Inflammatory macrophage treated with lipopolysaccharide for 1 hour (primary cell): Measurements from ENCODE around the gene HOXA7.
A peak's percentile ranks its signal among the peaks of the same experiment; 100 is the strongest.

Experiments
- DNase-seq, 2 donors: peaks; one replicate each; pipeline ENCODE4 v3.0.0-alpha.2; 2020 to 2022

HOXA7 gene

DNA sequence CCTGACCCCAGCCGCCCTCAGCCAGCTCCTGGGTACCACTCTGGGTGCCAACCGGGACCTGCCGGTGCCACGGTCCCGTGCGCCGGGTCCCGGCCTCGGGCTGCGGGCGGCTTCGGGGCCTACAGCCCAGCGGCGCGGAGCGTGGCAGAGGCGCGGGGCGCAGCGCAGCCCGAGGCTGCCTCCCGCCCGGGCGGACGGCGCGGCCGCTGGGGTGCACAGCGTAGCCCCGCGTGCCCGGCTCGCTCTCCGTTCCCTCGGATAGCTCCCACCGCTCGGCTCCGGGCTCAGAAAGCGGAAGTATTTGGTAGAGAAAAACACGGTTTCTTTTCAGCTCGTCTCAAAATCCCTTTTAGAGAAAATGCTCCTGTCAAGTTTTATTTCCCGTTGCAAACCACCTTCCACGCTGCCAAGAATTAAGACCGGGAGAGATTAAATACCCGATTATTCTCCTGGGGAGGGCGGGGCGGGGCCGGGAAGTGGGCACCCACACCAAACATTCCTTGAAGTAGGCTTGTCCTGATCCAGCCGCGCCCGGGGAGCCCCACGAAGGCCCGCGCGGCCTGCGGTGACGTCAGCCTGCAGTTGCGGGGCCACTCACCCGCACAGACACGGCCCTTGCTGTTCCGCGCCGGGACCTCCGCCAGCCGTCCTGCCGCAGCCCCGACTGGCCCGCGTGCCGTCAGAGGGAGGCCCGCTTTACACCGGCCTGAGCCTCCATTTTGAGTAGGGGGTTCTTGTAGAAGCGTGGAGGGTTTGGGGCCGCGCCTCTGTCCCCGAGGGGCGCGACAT lies 36.3 kb upstream of the HOXA7 start:
- DNase-seq: peak; percentile 52 to 66

DNA sequence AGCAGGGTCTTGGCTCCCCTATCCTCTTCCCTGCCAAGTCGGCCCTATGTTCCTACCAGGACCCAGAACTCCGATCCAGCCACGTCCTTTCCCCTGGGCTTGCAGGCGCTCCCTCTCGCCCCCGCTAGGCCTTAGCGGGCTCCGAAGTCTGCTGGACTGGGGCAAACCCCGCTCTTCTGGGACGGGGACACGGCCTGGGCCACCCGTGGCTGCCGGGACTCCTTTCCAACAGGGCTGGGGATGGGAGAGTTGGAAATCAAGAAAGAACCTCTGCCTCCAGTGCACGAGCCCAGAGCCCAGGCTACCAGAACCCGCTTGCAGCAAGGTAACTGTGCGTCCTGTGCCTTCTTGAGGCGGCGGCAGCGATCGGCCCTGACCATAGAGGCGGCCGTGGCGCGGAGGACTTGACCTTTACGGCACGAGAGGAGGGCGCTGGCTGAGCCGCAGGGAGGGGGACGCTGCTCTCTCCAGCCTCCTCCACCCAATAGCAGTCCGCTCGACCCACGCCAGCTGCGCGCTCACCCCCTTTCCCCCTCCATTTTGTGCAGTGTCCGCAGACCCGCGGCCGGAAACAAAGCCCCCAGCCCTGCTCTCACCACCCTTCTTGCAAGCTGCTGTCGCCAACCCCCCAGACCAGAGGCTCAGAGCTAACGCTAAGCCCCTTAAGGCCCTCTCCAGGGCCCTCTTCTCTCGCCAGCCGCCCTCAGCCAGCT lies 35.5 kb upstream of the HOXA7 start:
- no peak for DNase-seq

DNA sequence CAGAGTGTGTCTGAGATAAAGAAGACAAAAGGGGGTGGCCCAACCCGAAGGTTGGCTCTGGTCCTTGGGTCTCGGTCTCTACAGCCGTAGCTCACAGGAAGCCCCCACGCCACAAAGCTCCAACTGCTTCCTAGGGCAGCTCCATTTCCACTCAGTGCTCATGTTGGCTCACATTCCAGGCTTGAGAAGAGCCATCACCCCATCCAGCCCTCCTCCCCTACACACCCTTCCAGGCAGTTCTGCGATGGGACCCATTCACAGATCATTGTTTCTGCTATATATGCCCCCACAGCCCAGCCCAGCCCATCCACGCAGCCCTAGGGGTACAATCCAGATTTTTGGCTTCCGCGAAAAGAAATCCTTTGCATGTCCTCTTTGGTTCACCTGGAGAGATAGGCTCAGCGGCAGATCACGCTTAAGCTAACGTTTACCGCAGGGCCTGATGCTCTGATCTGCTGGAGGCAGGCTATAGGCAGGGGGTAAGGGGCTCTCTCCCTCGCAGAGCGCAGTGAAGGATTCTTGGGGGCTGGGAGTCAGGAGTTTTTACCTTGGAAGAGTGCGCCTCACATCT lies 34.8 kb upstream of the HOXA7 start:
- no peak for DNase-seq

DNA sequence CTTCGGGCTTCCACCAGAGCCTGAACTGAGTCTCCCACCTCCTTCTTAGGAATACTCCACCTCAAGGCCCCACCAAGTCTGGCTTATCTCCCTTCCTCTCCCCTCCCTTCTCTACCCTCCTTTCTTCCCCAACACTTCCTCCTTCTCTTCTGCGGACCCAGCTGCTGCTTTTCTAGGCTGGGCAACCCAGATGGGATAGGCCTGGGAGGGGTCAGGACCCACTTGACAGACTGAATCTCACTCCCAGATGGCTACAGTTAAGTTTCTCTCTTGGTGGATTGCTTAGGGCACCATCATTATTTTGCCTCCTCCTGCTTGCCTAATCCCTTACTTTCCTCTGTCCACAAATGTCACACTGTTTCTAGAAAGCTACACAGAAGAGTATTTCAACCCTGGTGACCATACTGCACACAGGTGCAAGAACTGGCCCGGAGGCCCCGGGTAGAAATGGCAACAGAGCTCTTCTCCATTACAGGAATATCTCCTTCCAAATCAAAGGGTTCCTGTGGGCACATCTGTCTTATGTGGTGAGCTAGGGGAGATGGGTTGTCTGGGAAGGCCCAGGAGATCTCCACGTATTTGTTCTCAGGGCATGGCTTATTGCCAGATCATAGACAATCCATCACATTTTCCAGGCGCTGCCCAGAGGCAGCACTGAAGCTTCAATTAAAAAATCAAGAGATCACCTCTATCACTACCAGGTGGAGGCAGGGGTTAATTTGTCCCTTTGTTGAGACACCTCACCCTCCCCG lies 33.7 kb upstream of the HOXA7 start:
- no peak for DNase-seq

DNA sequence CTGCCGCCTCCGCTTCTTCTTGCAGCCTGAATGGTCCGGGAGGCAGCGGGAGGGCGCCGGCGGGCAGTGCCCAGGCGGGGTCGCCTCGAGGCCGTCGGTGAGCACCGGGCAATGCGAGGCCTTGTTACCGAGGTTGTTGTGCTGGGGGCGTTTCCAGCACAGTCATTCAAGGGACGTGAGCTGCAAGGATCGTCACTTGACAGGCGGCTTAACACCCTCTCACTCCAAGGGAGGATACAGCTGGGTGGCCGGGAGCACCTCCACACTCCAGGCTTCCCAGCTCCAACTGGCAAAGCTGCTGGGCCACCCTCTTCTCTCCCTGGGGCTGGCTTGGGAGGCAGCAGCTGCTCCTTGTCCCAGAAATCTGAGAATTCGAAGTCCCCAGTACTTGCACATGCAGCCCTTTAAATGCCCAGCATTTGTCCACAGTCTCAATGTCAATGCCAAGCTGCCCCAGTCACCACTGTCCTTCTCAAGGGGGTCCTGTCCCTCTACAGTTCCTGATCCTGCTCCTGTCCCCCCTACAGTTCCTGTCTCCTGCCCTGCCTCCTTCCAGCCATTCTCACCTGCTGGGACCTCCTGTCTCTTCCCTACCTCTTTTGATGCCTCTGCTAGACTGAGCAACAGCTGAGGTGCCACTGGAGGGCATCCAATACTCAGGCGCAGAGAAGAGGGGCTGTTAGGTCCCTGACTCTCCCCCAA lies 33.0 kb upstream of the HOXA7 start:
- DNase-seq: no peak

DNA sequence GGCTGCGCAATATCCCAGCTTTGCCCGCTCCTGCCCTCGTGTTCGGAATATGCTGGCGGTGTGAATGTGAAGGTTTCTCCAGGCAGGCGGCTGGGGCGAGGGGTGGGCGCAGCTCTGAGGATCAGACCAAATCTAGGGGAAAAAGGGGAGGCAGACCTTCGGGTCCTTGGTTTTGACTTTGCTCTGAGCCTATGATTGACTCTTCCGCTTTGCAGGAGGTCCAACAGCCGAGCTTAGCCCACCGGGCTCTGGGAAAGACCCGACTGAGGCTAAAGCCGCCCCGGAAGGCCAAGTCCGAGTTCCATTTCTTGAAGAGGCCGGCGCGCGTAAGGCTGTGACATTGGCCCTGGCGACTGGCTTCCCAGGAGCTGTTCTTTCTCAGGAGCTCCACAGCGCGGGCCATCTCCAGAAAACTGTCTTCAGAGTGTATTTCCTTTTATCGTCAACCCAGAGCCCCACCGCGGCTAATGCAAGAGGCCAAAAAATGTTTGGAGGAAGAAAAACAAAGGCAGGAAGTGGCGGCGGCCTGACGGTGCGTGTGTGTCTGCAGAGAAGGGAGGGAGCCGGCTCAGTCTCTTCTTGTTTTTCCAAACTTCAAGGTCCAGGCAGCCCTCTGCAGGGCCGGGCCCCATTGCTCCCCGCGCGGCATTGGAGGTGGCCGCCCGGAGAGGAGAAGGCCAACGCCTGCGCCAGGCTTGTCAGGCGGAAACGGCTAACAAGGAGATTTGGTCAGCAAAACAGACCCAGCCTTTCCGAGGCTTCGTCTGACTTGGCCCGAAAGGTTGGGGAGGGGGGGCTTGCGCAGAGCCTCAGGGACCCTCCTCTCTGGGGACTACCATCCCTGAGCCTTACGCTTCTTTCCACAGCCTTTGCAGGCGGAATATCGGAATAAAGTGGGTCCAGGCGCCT lies 32.2 kb upstream of the HOXA7 start:
- no peak for DNase-seq

DNA sequence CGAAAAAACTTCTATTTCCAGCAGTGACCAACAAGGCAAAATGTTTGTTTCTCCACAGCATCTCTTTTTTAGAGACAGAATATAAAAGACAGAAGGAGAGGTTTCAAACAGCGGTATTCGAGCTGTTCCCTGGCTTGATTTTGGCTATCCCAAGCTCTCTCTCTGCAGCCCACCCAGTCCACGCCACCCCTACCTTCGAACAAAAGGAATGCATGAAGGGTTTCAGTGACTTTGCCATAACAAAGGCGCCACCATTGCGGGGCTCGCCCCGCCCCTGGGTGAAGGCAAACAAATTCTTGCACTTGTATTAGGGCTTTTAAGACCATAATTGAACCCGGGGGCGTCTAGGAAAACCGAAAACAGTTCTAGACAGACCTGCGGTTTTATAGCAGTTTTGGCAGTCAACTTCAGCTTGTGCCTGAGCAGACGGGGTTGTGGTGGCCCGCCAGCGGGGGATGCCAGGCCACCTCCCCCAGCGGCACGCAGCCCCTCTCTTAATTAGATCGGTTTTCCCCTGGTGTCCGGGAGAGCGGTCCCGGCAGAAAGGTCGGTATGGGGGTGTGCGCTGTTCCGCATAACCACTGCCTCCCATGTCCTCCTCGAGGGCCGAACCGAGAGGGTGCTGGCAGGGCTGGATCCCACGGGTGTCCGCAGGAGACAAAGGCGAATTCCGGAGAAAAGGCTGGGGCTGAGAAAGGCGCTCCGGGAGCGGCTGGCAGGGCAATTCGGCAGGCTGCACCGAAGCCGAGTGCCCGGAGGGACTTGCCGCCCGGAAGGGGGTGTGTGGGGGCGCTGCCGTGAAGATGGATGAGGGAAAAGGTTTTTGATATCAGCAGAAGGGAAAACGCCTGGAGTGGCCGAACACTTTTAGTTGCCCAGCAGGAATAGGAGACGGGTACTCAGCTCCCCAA lies 31.3 kb upstream of the HOXA7 start:
- DNase-seq: no peak

DNA sequence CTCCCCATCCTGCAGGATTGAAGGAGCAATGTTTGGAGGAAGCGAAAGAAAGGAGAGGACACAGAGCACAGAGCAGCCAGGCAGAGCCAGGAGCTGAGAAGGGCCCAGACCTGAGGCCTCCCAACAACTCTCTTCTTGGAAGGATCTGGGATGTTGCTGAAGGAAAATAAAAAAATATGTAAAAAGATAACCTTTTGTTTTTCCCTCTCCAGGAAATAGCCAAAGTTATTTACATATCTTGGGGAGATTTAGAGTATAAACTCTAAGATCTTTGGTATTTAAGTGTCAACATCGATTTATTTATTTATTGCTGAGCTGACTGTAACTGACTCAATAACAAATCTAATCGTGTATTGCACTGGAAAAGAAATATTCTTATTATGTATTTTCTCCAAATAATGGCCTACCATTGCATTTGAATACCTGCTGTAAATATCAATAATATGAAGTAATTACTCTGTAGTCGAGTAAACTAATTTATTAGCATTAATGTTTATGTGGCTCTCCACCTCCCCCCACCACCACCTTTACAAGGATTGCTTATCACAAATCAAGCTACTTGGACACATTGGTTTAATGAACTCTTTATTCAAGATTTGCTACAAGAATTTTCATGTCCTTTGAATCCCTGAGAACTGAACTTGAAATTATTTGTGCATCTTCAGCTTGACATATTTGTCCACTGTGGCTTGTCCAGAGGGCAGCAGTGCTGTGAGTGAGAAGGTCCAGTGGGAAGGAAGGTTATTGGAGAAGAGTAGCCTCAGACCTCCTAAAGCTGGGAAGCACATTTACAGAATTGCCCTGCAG lies 30.4 kb upstream of the HOXA7 start:
- DNase-seq: no peak

DNA sequence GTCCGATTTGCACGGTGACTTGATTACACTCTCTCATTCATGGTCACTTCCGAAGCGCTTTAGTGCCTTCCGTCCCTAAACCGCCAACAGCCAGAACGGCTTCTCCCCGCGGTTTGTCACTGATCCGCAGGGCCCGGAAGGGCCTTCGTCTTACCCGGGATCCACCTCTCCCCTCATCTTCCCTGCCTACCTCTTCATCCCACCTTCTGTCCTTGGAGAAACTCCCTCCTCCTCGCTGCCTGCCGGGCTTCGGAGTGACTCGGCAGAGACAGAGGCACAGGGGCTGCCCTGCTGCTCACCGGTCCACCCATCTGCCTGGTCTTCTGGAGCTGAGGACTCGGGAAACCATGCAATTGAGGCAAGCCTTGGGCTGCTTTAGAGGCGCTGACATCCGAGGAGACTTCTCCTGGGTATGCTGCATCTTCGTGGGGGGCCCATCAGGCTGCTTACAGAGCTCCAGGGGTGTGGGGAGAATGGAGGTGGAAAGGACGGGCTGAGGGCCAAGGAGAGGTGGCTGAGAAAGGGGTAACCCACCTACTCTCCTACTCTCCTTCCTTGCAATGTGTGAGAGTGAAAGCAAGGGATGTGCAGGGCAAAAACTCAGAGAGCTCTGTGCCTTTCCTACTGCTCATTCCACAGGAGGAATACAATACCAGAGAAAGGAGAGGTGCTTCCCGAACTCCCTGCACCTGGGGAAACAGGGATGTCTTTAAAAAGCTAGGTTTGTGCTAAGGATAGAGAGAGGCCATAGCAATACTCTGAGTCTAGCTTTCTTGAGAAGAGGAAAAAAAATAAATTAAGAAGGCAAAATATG lies 29.6 kb upstream of the HOXA7 start:
- DNase-seq: no peak

DNA sequence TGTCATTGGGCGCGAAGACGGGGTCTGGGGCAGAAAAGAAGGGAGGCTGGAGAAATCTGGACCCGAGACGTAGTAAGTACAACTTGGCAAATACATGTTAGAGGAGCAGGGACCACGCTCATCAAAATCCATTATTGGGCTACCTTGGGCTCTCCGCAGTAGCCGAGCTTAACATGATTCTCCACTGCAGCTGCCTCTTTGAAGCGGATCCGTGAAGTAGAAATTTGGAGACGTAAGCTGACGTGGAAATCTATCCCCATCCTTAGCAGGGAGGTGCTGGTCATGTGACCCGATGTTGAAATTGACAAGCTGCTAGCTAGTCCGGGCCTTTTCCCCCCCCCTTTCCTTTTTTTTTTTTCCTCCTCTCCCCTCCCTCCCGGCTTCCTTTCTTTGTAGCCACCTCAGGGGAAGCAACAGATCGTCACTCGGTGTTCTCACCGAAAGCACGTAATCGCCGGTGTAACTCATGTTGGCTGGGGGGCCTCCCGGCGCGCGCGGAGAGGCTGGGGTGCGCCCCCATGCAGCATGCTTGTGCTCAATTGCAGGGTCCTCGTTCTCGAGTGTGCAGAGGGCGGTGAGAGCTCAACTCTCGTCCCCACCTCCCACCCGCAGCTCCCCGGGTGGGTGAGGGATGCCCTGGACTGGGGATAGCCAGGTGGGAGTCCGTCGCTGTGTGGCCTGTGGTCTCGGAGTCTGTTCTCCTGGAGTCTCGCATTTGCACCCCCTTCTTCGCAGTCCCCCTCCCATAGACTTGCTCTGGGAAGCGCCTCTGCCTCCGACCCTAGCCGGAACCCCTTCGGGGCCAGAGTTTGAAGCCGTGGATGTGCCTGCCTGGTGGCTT lies 28.8 kb upstream of the HOXA7 start, which contains the start of gene HOXA11:
Gene HOXA11, minus strand, starts transcription at position 220 of the 841 bp plus-strand sequence. Its CDS starts 88 bp downstream, at position 132.
- no peak for DNase-seq

DNA sequence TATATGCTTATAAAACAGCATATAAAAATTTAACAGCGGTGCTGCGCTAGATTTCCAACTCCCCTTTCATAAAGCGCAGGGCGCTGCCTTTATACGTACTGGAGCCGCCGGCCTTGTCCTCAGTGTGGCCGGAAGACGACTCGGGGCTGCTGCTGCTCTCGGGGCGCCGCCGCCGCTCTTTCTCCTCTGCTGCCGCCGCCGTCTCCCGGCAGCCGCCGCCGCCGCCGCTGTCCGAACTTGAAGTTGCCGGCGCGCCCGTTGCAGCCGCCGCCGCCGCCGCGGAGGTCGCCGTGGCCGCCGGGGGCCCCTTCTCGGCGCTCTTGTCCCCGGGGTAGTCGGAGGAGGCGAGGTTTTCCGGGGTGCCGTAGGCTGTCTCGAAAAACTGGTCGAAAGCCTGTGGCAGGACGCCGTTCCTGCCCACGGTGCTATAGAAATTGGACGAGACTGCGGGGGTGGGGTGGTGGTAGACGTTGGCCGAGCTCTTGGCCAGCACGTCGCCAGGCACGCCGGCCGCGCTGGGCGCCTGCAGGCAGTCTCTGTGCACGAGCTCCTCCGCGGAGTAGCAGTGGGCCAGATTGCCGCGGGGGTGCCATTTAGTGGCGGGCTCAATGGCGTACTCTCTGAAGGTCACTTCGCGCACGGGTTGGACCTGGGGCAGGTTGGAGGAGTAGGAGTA lies 28.0 kb upstream of the HOXA7 start:
- DNase-seq: no peak

DNA sequence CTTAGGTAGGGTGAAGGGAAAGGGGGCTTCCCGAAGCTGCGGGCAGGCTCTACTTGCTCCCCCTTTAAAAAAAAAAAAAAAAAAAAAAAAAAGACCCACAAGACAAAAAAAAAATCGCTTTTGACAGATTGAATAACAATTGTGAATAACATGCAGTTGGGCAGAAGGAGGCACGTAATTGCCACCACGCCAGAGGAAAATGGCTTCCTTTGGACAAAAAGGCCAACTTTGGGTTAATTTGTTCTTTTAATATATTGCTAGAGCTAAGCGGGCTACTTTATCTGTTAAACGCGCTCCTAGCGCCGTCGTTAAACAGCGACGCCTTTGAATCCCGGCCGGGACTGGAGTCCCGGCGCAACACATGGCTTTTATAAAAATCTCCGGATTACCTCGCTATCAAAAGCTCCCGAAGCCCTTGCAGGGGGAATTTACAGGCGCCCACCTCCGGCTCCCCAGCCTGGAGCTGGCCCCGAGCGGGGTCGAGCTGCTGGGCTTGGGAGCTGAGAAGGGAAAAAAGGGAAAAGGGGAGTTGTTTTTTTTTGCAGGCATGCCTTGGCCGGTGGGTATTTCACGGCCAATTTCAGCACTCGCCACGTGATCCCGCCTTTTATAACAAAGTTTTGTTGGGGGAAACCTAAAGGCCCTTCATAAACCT lies 27.3 kb upstream of the HOXA7 start:
- no peak for DNase-seq

DNA sequence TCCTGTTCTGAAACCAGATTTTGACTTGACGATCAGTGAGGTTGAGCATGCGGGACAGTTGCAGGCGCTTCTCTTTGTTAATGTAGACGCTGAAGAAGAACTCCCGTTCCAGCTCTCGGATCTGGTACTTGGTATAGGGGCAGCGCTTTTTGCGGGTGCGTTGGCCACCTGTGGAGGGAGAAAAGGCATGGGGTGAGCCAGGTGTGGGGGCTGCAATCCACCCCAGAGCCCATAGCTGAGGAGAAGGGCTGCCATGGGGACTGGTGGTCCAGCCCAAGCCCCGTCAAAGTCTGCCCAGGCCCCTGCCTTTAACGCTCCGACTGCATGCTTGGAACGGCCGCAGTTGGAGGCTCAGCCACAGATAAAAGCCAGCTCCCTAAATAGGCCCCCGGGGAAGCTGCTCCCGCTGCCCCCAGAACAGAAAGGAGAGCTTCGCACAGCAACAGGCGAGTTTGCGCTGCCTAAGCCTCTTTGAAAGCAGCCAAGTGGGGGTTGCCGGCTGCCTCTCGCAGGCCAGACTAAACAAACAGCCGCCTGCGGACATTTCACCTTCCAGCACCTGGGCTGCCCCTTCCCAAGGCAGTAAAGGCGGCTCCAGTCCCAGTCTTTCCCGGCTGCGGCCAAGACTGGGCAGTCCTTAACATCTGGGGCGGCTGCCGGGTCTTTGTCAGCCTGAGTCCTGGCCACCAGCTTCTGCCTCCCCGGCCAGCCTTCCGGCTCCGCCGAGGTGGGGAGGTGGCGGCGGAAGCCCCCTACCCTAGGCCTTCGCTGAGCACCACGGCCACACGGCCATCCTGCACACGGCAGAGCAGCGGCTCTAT lies 26.6 kb upstream of the HOXA7 start:
- no peak for DNase-seq

DNA sequence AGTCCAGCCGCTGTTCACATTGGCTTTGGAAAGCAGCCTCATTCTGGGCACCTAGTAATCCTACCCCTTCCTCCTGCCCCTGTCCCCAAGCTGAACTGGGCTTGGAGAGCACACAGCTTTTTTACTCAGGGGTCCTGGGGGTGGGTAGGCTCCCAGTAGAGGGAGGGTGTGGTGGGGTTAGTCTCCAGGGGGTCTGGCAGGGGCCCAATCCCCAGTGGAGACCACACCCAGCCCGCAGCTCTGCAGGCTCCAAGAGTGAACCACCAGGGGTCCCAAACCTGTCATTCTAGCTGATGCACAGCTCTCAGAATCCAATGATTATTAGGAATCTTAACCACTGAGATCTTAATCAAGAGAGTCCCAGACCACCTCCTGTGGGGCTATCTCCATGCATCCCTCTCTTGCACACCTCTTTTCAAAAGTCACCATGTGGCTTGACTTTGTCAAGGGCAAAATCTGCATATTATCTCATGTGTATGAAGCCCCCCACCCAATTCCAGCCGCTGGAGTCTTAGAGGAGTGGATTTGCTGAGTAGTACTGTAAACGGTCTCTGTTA lies 25.9 kb upstream of the HOXA7 start:
- DNase-seq: no peak

DNA sequence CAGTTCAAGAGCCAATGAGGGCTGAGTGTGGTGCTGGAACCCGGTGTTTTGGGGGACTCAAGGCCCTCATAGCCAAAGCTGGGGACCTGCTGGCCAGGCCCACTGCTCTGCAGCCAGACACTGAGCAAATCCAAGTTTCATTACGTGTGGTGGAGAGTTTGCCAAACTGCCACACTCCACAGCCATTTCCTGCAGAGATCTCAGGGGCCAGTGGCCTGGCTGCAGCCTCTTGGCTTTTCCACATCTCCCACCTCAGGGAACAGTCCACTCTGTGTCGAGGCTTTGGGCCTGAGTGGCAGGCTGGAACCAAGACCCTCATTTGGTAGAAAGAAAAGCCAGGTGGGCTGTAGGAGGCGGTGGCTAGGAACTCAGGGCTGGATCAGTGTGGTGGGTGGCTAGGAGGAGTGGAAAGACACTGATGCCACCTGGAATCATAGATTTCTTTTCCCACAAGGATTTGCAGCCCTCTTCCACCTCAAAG lies 25.4 kb upstream of the HOXA7 start:
- DNase-seq: no peak
